CD4-positive, alpha-beta memory T cell (primary cell): ENCODE measurements around the gene RAB41. TPM values are rescaled to one million over a fixed set of nuclear protein-coding genes. Genes with fewer than 3 reads are reported as not detected.
"Not testable (repeated sequence)": the region's sequence is repeated elsewhere in the genome, so short reads cannot be mapped to it uniquely, and the experiment has no call there.

Experiments used
- CTCF ChIA-PET: fragments of 350-600 bp; sonication (Branson Sonifier 250); formaldehyde crosslinking; loops from one replicate; lab custom pipeline; 2021; ENCODE audit warnings: inconsistent platforms; ENCODE audit not compliant: partially characterized antibody; lab: Charles Lee
- POLR2A ChIA-PET: fragments of 350-600 bp; sonication (Branson Sonifier 250); formaldehyde crosslinking; loops from one replicate; lab custom pipeline; 2021; ENCODE audit not compliant: partially characterized antibody; lab: Charles Lee
- DNase-seq, 5 donors: peaks; one replicate each; pipeline versions ENCODE4 v3.0.0 to v3.0.0-alpha.2; 2020 to 2022; ENCODE audit warnings: mixed read lengths in 1 of 5
- H3K27ac ChIP-seq: one replicate; pipeline ENCODE4 v1.7.0; 2013; ENCODE audit warnings: low read depth, low read length
- H3K27me3 ChIP-seq: 2 replicates; pipeline ENCODE4 v1.7.0; 2013; ENCODE audit warnings: mild to moderate bottlenecking, low read length, moderate library complexity; ENCODE audit not compliant: insufficient read depth
- H3K36me3 ChIP-seq: 2 replicates; pipeline ENCODE4 v1.7.0; 2013; ENCODE audit warnings: mild to moderate bottlenecking, low read length, moderate library complexity; ENCODE audit not compliant: insufficient read depth
- H3K4me1 ChIP-seq: 2 replicates; pipeline ENCODE4 v1.7.0; 2013; ENCODE audit warnings: mild to moderate bottlenecking, low read length, moderate library complexity; ENCODE audit not compliant: insufficient read depth
- H3K4me3 ChIP-seq, 2 donors: one replicate each; pipeline ENCODE4 v1.7.0; 2013; ENCODE audit warnings: low read length in 2 of 2, mild to moderate bottlenecking in 1 of 2
- H3K9me3 ChIP-seq, 2 donors: one replicate each; pipeline ENCODE4 v1.7.0; 2013; ENCODE audit warnings: low read length in 2 of 2, control low read depth in 1 of 2; ENCODE audit not compliant: control insufficient read depth in 1 of 2
- H3K27ac Mint-ChIP-seq, 7 donors: one replicate each; pipeline ENCODE4 v1.8.0; 2020 to 2021; ENCODE audit warnings: mixed read lengths in 7 of 7, mild to moderate bottlenecking in 6 of 7, inconsistent platforms in 3 of 7, moderate library complexity in 3 of 7
- H3K27me3 Mint-ChIP-seq, 2 donors: one replicate each; pipeline ENCODE4 v1.8.0; 2020 to 2021; ENCODE audit warnings: mixed read lengths in 2 of 2
- H3K36me3 Mint-ChIP-seq, 2 donors: one replicate each; pipeline ENCODE4 v1.8.0; 2020 to 2021; ENCODE audit warnings: mixed read lengths in 2 of 2, inconsistent platforms in 1 of 2, mild to moderate bottlenecking in 1 of 2
- H3K4me1 Mint-ChIP-seq, 4 donors: one replicate each; pipeline ENCODE4 v1.8.0; 2020 to 2021; ENCODE audit warnings: mixed read lengths in 4 of 4, mild to moderate bottlenecking in 1 of 4
- H3K4me3 Mint-ChIP-seq, 8 donors: one replicate each; pipeline ENCODE4 v1.8.0; 2020 to 2021; ENCODE audit warnings: mixed read lengths in 8 of 8, mild to moderate bottlenecking in 7 of 8, moderate library complexity in 6 of 8, inconsistent platforms in 3 of 8
- H3K9me3 Mint-ChIP-seq, 8 donors: one replicate each; pipeline ENCODE4 v1.8.0; 2020 to 2021; ENCODE audit warnings: mixed read lengths in 8 of 8, mild to moderate bottlenecking in 5 of 8, inconsistent platforms in 3 of 8, moderate library complexity in 1 of 8
- intact Hi-C: fragments of 100-400 bp; cut with micrococcal nuclease; formaldehyde crosslinking; loops from one replicate; pipeline ENCODE4 v1.15.1; 2023
- polyA plus RNA-seq, 2 donors: library from polyadenylated mRNA; unstranded; fragments of 300-500 nt; fragmentation: Illumina TruSeq; gene quantifications; one replicate each; pipeline ENCODE4 v1.2.3, GENCODE V29; 2021
- total RNA-seq, 2 experiments: library from RNA; stranded (reverse); gene quantifications; one replicate each; pipeline ENCODE4 v1.2.3, GENCODE V29; 2021

Gene RAB41
- total and polyA plus RNA-seq, 4 experiments from 2014 or later: not detected

DNA sequence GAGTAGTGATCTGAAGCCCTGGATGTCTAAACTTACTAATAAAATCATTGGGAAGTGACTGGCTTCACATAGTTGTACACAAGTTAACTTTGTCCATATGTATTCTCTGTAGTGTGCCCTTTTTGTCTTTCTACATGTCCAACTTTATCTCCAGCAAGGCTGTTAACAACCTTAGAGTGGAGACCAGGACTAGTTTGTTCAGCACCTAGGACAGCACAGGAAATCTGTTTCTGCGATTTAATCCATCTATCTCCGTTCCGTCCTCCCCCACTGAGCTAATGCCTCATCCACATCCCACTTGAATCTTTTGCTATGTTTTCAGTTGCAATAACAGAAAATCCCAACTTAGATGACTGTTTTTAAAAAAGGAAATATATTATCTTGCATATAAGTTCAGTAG lies 17.2 kb upstream of the RAB41 start:
- Mint-ChIP-seq H3K27me3 (no peaks in the 10 kb centered on the region), H3K9me3 (peaks cover 0 to 2% (median 0%) of the 10 kb centered on the region in 8 donors), H3K4me3 (no peak overlapping the region), H3K4me1 (no peaks in the 10 kb centered on the region), H3K27ac (no peak overlapping the region), H3K36me3 (no peaks in the 10 kb centered on the region)
- H3K4me1 ChIP-seq: no peaks in the 10 kb centered on the region
- H3K4me3 ChIP-seq: no peak overlapping the region
- no peaks in the 10 kb centered on the region for H3K9me3 ChIP-seq
- H3K36me3 ChIP-seq: no peaks in the 10 kb centered on the region
- POLR2A ChIA-PET: no interaction called here
- no peaks in the 10 kb centered on the region for H3K27me3 ChIP-seq
- no peak overlapping the region for H3K27ac ChIP-seq
- no peak for DNase-seq
- CTCF ChIA-PET: no interaction called here
- intact Hi-C loops: no loop called here

DNA sequence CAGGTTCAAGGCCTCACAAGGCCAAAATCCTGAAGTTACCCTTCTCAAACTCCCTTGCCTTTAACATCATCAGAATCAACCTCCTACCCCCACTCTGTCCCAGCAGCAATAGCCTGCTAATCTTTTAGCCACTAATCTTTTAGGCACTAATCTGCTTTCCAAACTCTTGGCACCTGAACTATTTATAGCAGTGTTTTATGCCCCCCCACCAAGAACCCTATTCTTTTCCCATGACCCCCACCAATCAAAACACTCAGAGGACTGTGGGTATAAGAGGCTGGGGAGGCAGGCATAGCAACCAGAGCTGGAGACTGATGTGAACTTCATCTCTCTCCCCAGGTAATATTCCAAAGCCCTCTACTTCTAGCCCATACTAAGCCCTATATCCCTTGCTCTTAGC lies 13.9 kb upstream of the RAB41 start, which contains the start of gene ARR3:
TSS of gene ARR3 (plus strand) at position 301 of the 400 bp plus-strand sequence. CDS start 1,052 bp downstream, outside the sequence.
- POLR2A ChIA-PET: no interaction called here

DNA sequence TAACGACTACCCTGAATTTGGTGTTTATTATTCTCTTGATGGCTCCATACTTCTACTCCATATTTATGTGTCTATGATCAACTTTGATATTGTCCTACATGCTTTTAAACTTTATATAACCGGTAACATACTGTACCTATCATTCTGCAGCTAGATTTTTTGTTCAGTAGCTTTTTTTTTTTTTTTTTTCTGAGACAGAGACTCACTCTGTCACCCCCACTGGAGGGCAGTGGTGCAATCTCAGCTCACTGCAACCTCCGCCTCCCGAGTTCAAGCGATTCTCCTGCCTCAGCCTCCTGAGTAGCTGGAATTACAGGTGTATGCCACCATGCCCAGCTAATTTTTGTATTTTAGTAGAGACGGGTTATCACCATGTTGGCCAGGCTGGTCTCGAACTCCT lies 7.9 kb upstream of the RAB41 start:
- H3K4me3 Mint-ChIP-seq, H3K4me1 Mint-ChIP-seq, H3K27ac Mint-ChIP-seq, H3K9me3 Mint-ChIP-seq, H3K4me1 ChIP-seq, H3K4me3 ChIP-seq, H3K9me3 ChIP-seq, POLR2A ChIA-PET, DNase-seq, H3K27me3 Mint-ChIP-seq, H3K27ac ChIP-seq, H3K36me3 ChIP-seq, intact Hi-C loops, H3K36me3 Mint-ChIP-seq, H3K27me3 ChIP-seq: not testable (repeated sequence)
- CTCF ChIA-PET: interaction anchor here (1.5 kb wide), 1 partner anchor 159 kb away, joined by 4 read pairs; no protein-coding TSS in a partner anchor

More for the DNA sequence above, 13.9 kb upstream of the RAB41 start, which contains the start of gene ARR3:
- Mint-ChIP-seq H3K27me3 (no peaks in the 10 kb centered on the region), H3K4me3 (no peak within 1 kb of the TSS), H3K36me3 (no peaks in the 10 kb centered on the region), H3K9me3 (no peaks in the 10 kb centered on the region), H3K4me1 (no peaks in the 10 kb centered on the region), H3K27ac (peak within 1 kb of the TSS in 1 of 7 donors; percentile 73)
- Histone ChIP-seq H3K4me1 (no peaks in the 10 kb centered on the region), H3K27ac (no peak within 1 kb of the TSS), H3K36me3 (no peaks in the 10 kb centered on the region), H3K27me3 (no peaks in the 10 kb centered on the region), H3K4me3 (no peak within 1 kb of the TSS), H3K9me3 (no peaks in the 10 kb centered on the region)
- CTCF ChIA-PET: no interaction called here
- no peak for DNase-seq
- intact Hi-C loops: no loop called here

DNA sequence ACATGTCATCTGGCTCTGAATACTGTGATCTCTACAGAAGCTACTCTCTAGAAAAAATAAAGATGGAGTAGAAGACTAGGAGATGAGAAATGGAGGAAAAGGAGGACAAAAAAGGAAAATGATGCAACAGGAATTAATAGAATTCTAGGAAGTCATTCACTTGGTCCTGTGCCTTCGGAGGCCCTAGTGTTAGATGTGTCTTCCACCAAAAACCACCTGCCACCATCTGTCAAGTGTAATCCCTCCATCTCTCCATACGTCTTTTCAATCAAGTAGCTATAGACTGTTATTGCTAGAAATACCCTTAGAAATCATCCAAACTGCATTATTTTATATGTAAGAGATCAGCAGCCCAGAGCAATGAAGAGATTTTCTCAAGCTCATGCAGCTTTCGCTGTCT lies 2.9 kb upstream of the RAB41 start:
- Histone ChIP-seq H3K9me3 (no peaks in the 10 kb centered on the region), H3K4me3 (no peak overlapping the region), H3K4me1 (no peaks in the 10 kb centered on the region), H3K27ac (no peak overlapping the region), H3K27me3 (no peaks in the 10 kb centered on the region), H3K36me3 (no peaks in the 10 kb centered on the region)
- H3K27me3 Mint-ChIP-seq: no peaks in the 10 kb centered on the region
- DNase-seq: no peak
- no peaks in the 10 kb centered on the region for H3K4me1 Mint-ChIP-seq
- peaks cover 10 to 13% of the 10 kb centered on the region in 2 donors for H3K36me3 Mint-ChIP-seq
- H3K4me3 Mint-ChIP-seq: no peak overlapping the region
- ChIA-PET POLR2A (no interaction called here), CTCF (no interaction called here)
- no peaks in the 10 kb centered on the region for H3K9me3 Mint-ChIP-seq
- intact Hi-C loops: no loop called here
- no peak overlapping the region for H3K27ac Mint-ChIP-seq

DNA sequence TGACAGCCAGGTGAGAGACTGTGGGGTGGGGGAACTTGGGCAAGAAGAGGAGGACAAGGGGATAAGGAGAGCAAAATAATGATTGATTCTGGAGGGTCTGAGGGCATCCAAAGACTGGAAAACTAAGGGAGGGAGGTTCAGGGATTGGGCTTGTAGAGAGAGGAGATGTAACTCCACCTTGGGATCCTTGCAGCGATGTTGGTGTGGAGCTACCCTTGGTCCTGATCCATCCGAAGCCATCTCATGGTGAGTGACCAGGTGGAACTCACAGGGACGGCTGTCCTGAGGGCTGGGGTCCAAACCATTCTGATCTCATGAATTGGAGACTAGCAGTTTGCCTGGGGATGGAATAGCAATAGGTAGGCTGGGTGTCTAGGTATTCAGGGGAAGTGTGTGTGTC lies 1.4 kb upstream of the RAB41 start:
- Histone ChIP-seq H3K4me1 (no peaks in the 10 kb centered on the region), H3K27me3 (no peaks in the 10 kb centered on the region), H3K9me3 (no peaks in the 10 kb centered on the region), H3K4me3 (no peak overlapping the region), H3K36me3 (no peaks in the 10 kb centered on the region), H3K27ac (no peak overlapping the region)
- Mint-ChIP-seq H3K9me3 (peaks cover 0 to 1% (median 0%) of the 10 kb centered on the region in 8 donors), H3K27me3 (no peaks in the 10 kb centered on the region), H3K4me3 (no peak overlapping the region), H3K36me3 (peaks cover 13 to 18% of the 10 kb centered on the region in 2 donors), H3K27ac (no peak overlapping the region), H3K4me1 (no peaks in the 10 kb centered on the region)
- CTCF ChIA-PET: no interaction called here
- DNase-seq: no peak
- POLR2A ChIA-PET: no interaction called here
- intact Hi-C loops: no loop called here

DNA sequence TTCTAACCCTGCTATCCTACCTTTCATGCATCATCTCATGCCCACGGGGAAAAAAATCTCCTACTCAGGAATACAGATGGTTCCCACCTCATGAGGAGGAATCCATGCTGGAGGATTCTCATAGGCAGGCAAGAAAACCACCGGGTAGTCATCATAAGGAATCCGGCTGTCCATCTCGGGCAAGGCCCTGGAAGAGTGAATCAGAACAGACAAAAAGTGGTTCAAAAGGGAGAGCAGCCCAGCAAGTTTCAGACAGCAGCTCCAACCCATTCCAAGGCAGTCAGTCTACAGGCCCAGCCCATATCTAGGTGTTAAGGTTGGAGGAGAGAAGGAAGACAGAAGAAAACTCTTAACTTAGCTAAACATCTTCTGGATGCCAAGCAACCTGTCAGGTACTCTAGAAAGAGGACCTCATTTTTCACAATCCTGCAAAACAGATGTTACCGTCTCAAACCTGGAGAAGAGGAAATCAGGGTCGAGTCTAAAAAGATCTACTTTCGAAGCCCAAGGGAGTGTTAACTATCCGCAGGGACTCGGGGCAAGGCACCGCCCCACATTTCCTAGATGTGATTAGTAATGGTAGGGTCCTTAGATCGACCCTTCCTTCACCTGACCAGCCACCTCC lies 7.3 kb downstream of the RAB41 start:
- peaks cover 6% of the 10 kb centered on the region for H3K36me3 ChIP-seq
- H3K4me1 ChIP-seq: peaks cover 10% of the 10 kb centered on the region
- ChIA-PET CTCF (interaction anchor here (0.9 to 2.1 kb wide), 3 partner anchors 10 to 156 kb away, joined by 3 to 6 read pairs (median 6); partner anchors contain the start of gene IGBP1), POLR2A (interaction anchor here (0.8 to 1.0 kb wide), 2 partner anchors 143 to 156 kb away, joined by 3 to 5 read pairs; partner anchors contain the start of gene IGBP1)
- DNase-seq: peak in 1 of 5 donors; percentile 0
- peaks cover 5 to 21% (median 11%) of the 10 kb centered on the region in 4 donors for H3K4me1 Mint-ChIP-seq
- H3K27ac Mint-ChIP-seq: peak overlapping the region; percentile 75 to 94 (median 88)
- H3K27me3 ChIP-seq: no peaks in the 10 kb centered on the region
- no peaks in the 10 kb centered on the region for H3K9me3 ChIP-seq
- H3K36me3 Mint-ChIP-seq: peaks cover 8 to 26% of the 10 kb centered on the region in 2 donors
- no peaks in the 10 kb centered on the region for H3K27me3 Mint-ChIP-seq
- intact Hi-C loops: no loop called here
- H3K4me3 ChIP-seq: peak overlapping the region; percentile 6 to 72
- H3K4me3 Mint-ChIP-seq: peak overlapping the region; percentile 87 to 94 (median 88)
- H3K27ac ChIP-seq: peak overlapping the region; percentile 66
- H3K9me3 Mint-ChIP-seq: peaks cover 0 to 1% (median 0%) of the 10 kb centered on the region in 8 donors
